Body of pancreas (tissue), 4 donors: Measurements from ENCODE around the gene RAD51B.

Experiments used
- CTCF ChIP-seq, 7 experiments: fragments of 450-650 bp in 4 of 7; fragments of 200-600 bp in 3 of 7; sonication (generic) in 3 of 7; IDR thresholded peaks; one replicate each; pipeline ENCODE4 v1.5.1; 2016 to 2019; ENCODE audit warnings: antibody characterized with exemption in 7 of 7
- POLR2A ChIP-seq, 3 donors: fragments of 450-650 bp; IDR thresholded peaks; one replicate each; pipeline ENCODE4 v1.6.1; 2016; ENCODE audit warnings: antibody characterized with exemption in 3 of 3, mild to moderate bottlenecking in 2 of 3

- no peak for TF ChIP-seq CTCF (IDR thresholded peaks at IDR 0.05)
- TF ChIP-seq POLR2A (IDR thresholded peaks at IDR 0.05): no peak
These were observed 751.6 kb downstream of the RAD51B start for GRCh38 chr14:68571114-68571591.
